HEK293 (cell line): ENCODE measurements around the gene FZR1.

ENCODE experiments used
- IKZF3 ChIP-seq: fragments of 450-650 bp; IDR thresholded peaks from 2 replicates; pipeline ENCODE4 v1.5.0; 2018; ENCODE audit warnings: missing biosample characterization, mild to moderate bottlenecking, missing genetic modification characterization, moderate library complexity
- KLF7 ChIP-seq: fragments of 450-650 bp; formaldehyde crosslinking; IDR thresholded peaks from 2 replicates; pipeline ENCODE4 v1.5.1; 2016; ENCODE audit warnings: missing biosample characterization, missing genetic modification characterization, borderline replicate concordance
- KLF9 ChIP-seq: fragments of 450-650 bp; formaldehyde crosslinking; IDR thresholded peaks from 2 replicates; pipeline ENCODE4 v1.5.1; 2016; ENCODE audit warnings: missing biosample characterization, missing genetic modification characterization, low read depth
- MYNN ChIP-seq: fragments of 450-650 bp; formaldehyde crosslinking; IDR thresholded peaks from 2 replicates; pipeline ENCODE4 v1.5.1; 2016; ENCODE audit warnings: missing biosample characterization, missing genetic modification characterization, borderline replicate concordance
- SETDB1 ChIP-seq: IDR thresholded peaks from one replicate; pipeline ENCODE4 v1.6.1; 2017; ENCODE audit warnings: mild to moderate bottlenecking, low read length, moderate library complexity, mixed read lengths; ENCODE audit not compliant: insufficient read length
- TCF7L2 ChIP-seq: IDR thresholded peaks from 2 replicates; pipeline ENCODE4 v1.6.1; 2011; ENCODE audit warnings: low read depth, mild to moderate bottlenecking, inconsistent platforms, low read length, moderate library complexity, borderline replicate concordance
- WT1 ChIP-seq: fragments of 450-650 bp; formaldehyde crosslinking; IDR thresholded peaks from 2 replicates; pipeline ENCODE4 v1.5.1; 2016; ENCODE audit warnings: missing biosample characterization, missing genetic modification characterization
- ZBTB7A ChIP-seq: fragments of 450-650 bp; formaldehyde crosslinking; IDR thresholded peaks from 2 replicates; pipeline ENCODE4 v1.5.1; 2016; ENCODE audit warnings: low read depth, missing biosample characterization, missing genetic modification characterization
- ZFP3 ChIP-seq: fragments of 450-650 bp; formaldehyde crosslinking; IDR thresholded peaks from 2 replicates; pipeline ENCODE4 v1.5.1; 2016; ENCODE audit warnings: low read depth, missing biosample characterization, missing genetic modification characterization
- ZFP69B ChIP-seq: fragments of 450-650 bp; formaldehyde crosslinking; IDR thresholded peaks from 2 replicates; pipeline ENCODE4 v1.5.1; 2016; ENCODE audit warnings: missing biosample characterization, missing genetic modification characterization
- ZNF121 ChIP-seq: fragments of 450-650 bp; formaldehyde crosslinking; IDR thresholded peaks from 2 replicates; pipeline ENCODE4 v1.5.1; 2016; ENCODE audit warnings: missing biosample characterization, missing genetic modification characterization
- ZNF132 ChIP-seq: fragments of 450-650 bp; formaldehyde crosslinking; IDR thresholded peaks from 2 replicates; pipeline ENCODE4 v1.5.1; 2017; ENCODE audit warnings: missing biosample characterization, missing genetic modification characterization, borderline replicate concordance
- ZNF146 ChIP-seq: fragments of 450-650 bp; formaldehyde crosslinking; IDR thresholded peaks from 2 replicates; pipeline ENCODE4 v1.5.1; 2016; ENCODE audit warnings: missing biosample characterization, missing genetic modification characterization
- ZNF155 ChIP-seq: fragments of 450-650 bp; formaldehyde crosslinking; IDR thresholded peaks from 2 replicates; pipeline ENCODE4 v1.5.1; 2016; ENCODE audit warnings: missing biosample characterization, missing genetic modification characterization
- ZNF169 ChIP-seq: fragments of 450-650 bp; formaldehyde crosslinking; IDR thresholded peaks from 2 replicates; pipeline ENCODE4 v1.5.1; 2016; ENCODE audit warnings: missing biosample characterization, missing genetic modification characterization
- ZNF2 ChIP-seq: fragments of 450-650 bp; formaldehyde crosslinking; IDR thresholded peaks from 2 replicates; pipeline ENCODE4 v1.5.1; 2016; ENCODE audit warnings: missing biosample characterization, missing genetic modification characterization
- ZNF274 ChIP-seq, 2 experiments: fragments of 200-500 bp in 1 of 2; fragments of 450-650 bp in 1 of 2; sonication (Bioruptor generic) in 1 of 2; formaldehyde crosslinking in 1 of 2; IDR thresholded peaks; 2 replicates each; pipeline versions ENCODE4 v1.5.1 to v1.6.1; 2014 to 2016; ENCODE audit warnings: borderline replicate concordance in 1 of 2, inconsistent platforms in 1 of 2, low read length in 1 of 2, missing biosample characterization in 1 of 2, missing genetic modification characterization in 1 of 2
- ZNF37A ChIP-seq: fragments of 450-650 bp; IDR thresholded peaks from 2 replicates; pipeline ENCODE4 v1.5.1; 2018; ENCODE audit warnings: missing biosample characterization, missing genetic modification characterization
- ZNF48 ChIP-seq: fragments of 450-650 bp; formaldehyde crosslinking; IDR thresholded peaks from 2 replicates; pipeline ENCODE4 v1.5.1; 2016; ENCODE audit warnings: missing biosample characterization, missing genetic modification characterization
- ZNF530 ChIP-seq: fragments of 450-650 bp; formaldehyde crosslinking; IDR thresholded peaks from 2 replicates; pipeline ENCODE4 v1.5.1; 2016; ENCODE audit warnings: low read depth, missing biosample characterization, missing genetic modification characterization
- ZNF623 ChIP-seq: fragments of 450-650 bp; formaldehyde crosslinking; IDR thresholded peaks from 2 replicates; pipeline ENCODE4 v1.5.1; 2016; ENCODE audit warnings: missing biosample characterization, missing genetic modification characterization
- ZNF626 ChIP-seq: fragments of 450-650 bp; sonication (Bioruptor Pico); formaldehyde crosslinking; IDR thresholded peaks from 2 replicates; pipeline ENCODE4 v1.5.1; 2018; ENCODE audit warnings: missing biosample characterization, missing genetic modification characterization, inconsistent platforms
- ZNF654 ChIP-seq: fragments of 450-650 bp; formaldehyde crosslinking; IDR thresholded peaks from 2 replicates; pipeline ENCODE4 v1.5.1; 2016; ENCODE audit warnings: low read depth, missing biosample characterization, missing genetic modification characterization
- ZNF658 ChIP-seq: fragments of 450-650 bp; formaldehyde crosslinking; IDR thresholded peaks from 2 replicates; pipeline ENCODE4; 2016; ENCODE audit warnings: missing biosample characterization, missing genetic modification characterization
- ZNF747 ChIP-seq: fragments of 450-650 bp; formaldehyde crosslinking; IDR thresholded peaks from 2 replicates; pipeline ENCODE4 v1.5.1; 2016; ENCODE audit warnings: missing biosample characterization, missing genetic modification characterization
- ZNF777 ChIP-seq: fragments of 450-650 bp; formaldehyde crosslinking; IDR thresholded peaks from 2 replicates; pipeline ENCODE4 v1.5.1; 2017; ENCODE audit warnings: missing biosample characterization, missing genetic modification characterization, borderline replicate concordance
- ZSCAN23 ChIP-seq: fragments of 450-650 bp; formaldehyde crosslinking; IDR thresholded peaks from 2 replicates; pipeline ENCODE4 v1.5.1; 2016; ENCODE audit warnings: missing biosample characterization, missing genetic modification characterization
- ZSCAN30 ChIP-seq: fragments of 450-650 bp; IDR thresholded peaks from 2 replicates; pipeline ENCODE4 v1.5.1; 2018; ENCODE audit warnings: missing biosample characterization, mild to moderate bottlenecking, missing genetic modification characterization, moderate library complexity
- TF ChIP-seq, protein P1 (sequence below): fragments of 450-650 bp; formaldehyde crosslinking; IDR thresholded peaks from 2 replicates; pipeline ENCODE4 v1.5.1; 2016; ENCODE audit warnings: missing biosample characterization, missing genetic modification characterization, borderline replicate concordance
- TF ChIP-seq, protein P2 (sequence below): fragments of 450-650 bp; formaldehyde crosslinking; IDR thresholded peaks from 2 replicates; pipeline ENCODE4 v1.5.1; 2016; ENCODE audit warnings: missing biosample characterization, missing genetic modification characterization
- TF ChIP-seq, protein P3 (sequence below): fragments of 450-650 bp; formaldehyde crosslinking; IDR thresholded peaks from 2 replicates; pipeline ENCODE4 v1.5.1; 2016; ENCODE audit warnings: missing biosample characterization, missing genetic modification characterization
- TF ChIP-seq, protein P4 (sequence below): fragments of 450-650 bp; formaldehyde crosslinking; IDR thresholded peaks from 2 replicates; pipeline ENCODE4 v1.5.1; 2016; ENCODE audit warnings: missing biosample characterization, missing genetic modification characterization

Gene FZR1

DNA sequence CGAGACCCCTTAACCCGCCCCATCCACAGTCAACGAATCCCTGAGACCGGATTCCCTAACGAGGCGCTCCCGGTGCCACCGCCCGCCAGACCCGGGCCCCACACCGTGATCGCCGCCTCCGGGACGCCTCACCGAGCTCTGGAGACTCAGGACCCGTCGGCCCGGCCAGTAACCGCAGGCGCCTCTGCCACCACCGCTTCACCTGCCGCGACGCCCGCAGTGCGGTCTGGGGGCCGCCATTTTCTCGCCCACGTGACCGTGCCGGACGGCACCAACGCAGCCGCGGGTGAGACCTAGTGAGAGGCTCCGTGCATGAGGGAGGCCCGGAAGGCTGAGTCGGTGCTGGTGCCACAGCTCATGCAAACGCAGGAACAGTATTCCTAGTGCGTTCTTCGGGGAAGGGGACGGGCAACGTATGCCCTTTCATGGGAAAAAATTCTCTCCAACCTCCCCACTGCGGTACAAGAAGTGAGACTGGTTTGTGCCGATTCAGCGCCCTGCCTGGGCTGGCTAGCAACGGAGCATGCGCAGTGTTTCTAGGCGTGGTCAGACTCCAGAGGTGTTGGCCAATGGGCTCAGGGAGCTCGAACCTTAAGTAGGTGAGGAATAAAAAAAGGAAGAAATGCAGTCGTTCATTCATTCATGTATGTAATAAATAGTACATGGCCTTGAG lies 5.5 kb upstream of the FZR1 start, which contains the start of gene DOHH (continued):
- TF ChIP-seq, protein P1, sequence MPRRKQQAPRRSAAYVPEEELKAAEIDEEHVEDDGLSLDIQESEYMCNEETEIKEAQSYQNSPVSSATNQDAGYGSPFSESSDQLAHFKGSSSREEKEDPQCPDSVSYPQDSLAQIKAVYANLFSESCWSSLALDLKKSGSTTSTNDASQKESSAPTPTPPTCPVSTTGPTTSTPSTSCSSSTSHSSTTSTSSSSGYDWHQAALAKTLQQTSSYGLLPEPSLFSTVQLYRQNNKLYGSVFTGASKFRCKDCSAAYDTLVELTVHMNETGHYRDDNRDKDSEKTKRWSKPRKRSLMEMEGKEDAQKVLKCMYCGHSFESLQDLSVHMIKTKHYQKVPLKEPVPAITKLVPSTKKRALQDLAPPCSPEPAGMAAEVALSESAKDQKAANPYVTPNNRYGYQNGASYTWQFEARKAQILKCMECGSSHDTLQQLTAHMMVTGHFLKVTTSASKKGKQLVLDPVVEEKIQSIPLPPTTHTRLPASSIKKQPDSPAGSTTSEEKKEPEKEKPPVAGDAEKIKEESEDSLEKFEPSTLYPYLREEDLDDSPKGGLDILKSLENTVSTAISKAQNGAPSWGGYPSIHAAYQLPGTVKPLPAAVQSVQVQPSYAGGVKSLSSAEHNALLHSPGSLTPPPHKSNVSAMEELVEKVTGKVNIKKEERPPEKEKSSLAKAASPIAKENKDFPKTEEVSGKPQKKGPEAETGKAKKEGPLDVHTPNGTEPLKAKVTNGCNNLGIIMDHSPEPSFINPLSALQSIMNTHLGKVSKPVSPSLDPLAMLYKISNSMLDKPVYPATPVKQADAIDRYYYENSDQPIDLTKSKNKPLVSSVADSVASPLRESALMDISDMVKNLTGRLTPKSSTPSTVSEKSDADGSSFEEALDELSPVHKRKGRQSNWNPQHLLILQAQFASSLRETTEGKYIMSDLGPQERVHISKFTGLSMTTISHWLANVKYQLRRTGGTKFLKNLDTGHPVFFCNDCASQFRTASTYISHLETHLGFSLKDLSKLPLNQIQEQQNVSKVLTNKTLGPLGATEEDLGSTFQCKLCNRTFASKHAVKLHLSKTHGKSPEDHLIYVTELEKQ (tag by site-specific recombination) = no peak; the same call in 1 of the 2 replicates
- TF ChIP-seq, protein P2, sequence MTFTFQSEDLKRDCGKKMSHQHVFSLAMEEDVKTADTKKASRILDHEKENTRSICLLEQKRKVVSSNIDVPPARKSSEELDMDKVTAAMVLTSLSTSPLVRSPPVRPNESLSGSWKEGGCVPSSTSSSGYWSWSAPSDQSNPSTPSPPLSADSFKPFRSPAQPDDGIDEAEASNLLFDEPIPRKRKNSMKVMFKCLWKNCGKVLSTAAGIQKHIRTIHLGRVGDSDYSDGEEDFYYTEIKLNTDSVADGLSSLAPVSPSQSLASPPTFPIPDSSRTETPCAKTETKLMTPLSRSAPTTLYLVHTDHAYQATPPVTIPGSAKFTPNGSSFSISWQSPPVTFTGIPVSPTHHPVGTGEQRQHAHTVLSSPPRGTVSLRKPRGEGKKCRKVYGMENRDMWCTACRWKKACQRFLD (tag by site-specific recombination) = no peak
- TF ChIP-seq ZNF132 (tag by site-specific recombination) = no peak
- no peak for TF ChIP-seq ZNF121 (tag by site-specific recombination)
- TF ChIP-seq ZNF169 (tag by site-specific recombination) = peak; percentile 88
- no peak for TF ChIP-seq ZNF155
- no peak for TF ChIP-seq ZNF658 (tag by site-specific recombination)
- TF ChIP-seq, protein P3, sequence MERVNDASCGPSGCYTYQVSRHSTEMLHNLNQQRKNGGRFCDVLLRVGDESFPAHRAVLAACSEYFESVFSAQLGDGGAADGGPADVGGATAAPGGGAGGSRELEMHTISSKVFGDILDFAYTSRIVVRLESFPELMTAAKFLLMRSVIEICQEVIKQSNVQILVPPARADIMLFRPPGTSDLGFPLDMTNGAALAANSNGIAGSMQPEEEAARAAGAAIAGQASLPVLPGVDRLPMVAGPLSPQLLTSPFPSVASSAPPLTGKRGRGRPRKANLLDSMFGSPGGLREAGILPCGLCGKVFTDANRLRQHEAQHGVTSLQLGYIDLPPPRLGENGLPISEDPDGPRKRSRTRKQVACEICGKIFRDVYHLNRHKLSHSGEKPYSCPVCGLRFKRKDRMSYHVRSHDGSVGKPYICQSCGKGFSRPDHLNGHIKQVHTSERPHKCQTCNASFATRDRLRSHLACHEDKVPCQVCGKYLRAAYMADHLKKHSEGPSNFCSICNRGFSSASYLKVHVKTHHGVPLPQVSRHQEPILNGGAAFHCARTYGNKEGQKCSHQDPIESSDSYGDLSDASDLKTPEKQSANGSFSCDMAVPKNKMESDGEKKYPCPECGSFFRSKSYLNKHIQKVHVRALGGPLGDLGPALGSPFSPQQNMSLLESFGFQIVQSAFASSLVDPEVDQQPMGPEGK (tag by site-specific recombination) = no peak
- no peak for TF ChIP-seq WT1 (tag by site-specific recombination)
- TF ChIP-seq KLF9 (tag by site-specific recombination) = peak; percentile 50; the same call in 1 of the 2 replicates
- no peak for TF ChIP-seq MYNN (tag by site-specific recombination)
- TF ChIP-seq ZNF2 (tag by site-specific recombination) = peak; percentile 93
- TF ChIP-seq KLF7 (tag by site-specific recombination) = peak; percentile 56; the same call in 1 of the 2 replicates
- no peak; the same call in 1 of the 2 replicates for TF ChIP-seq ZSCAN30 (tag by site-specific recombination)
- 0 out of 2 replicates have a peak, but pooled peaks have one; percentile 31 for TF ChIP-seq ZSCAN23 (tag by site-specific recombination)
- no peak for TF ChIP-seq ZFP3
- TF ChIP-seq ZNF747 (tag by site-specific recombination) = no peak
- no peak for TF ChIP-seq SETDB1
- TF ChIP-seq ZNF530 = no peak
- no peak for TF ChIP-seq ZNF48 (tag by site-specific recombination)
- peak; percentile 61; the same call in 1 of the 2 replicates for TF ChIP-seq ZBTB7A (tag by site-specific recombination)
- no peak for TF ChIP-seq ZNF37A
- TF ChIP-seq, protein P4, sequence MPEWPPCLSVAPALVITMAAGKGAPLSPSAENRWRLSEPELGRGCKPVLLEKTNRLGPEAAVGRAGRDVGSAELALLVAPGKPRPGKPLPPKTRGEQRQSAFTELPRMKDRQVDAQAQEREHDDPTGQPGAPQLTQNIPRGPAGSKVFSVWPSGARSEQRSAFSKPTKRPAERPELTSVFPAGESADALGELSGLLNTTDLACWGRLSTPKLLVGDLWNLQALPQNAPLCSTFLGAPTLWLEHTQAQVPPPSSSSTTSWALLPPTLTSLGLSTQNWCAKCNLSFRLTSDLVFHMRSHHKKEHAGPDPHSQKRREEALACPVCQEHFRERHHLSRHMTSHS (tag by site-specific recombination) = 0 out of 2 replicates have a peak, but pooled peaks have one; percentile 19
- TF ChIP-seq ZNF146 (tag by site-specific recombination) = no peak
- TF ChIP-seq ZNF654 = no peak
- TF ChIP-seq ZNF623 = no peak
- TF ChIP-seq TCF7L2 = no peak
- no peak for TF ChIP-seq IKZF3
- no peak for TF ChIP-seq ZNF777 (tag by site-specific recombination)
- TF ChIP-seq ZFP69B (tag by site-specific recombination) = no peak; the same call in 1 of the 2 replicates
- no peak for TF ChIP-seq ZNF626 (tag by site-specific recombination)
- no peak for TF ChIP-seq ZNF274 (IDR thresholded peaks at IDR 0.05; ENCODE audit: low read length)
- no peak for TF ChIP-seq ZNF274 (tag by site-specific recombination; IDR thresholded peaks at IDR 0.05; ENCODE audit: borderline replicate concordance)
